GM12873 (cell line): ENCODE measurements around the gene HIPK4.

Source experiments
- TF ChIP-seq, protein P1 (sequence below): IDR thresholded peaks from 2 replicates; pipeline ENCODE4 v1.5.1; 2012; ENCODE audit warnings: low read depth, mild to moderate bottlenecking, moderate library complexity, low read length, control low read depth; ENCODE audit not compliant: insufficient read depth; ENCODE audit errors: missing control alignments

HIPK4 gene

GRCh38 chr19:40339018-40339728 is 50.8 kb downstream of the HIPK4 start:
- TF ChIP-seq, protein P1, sequence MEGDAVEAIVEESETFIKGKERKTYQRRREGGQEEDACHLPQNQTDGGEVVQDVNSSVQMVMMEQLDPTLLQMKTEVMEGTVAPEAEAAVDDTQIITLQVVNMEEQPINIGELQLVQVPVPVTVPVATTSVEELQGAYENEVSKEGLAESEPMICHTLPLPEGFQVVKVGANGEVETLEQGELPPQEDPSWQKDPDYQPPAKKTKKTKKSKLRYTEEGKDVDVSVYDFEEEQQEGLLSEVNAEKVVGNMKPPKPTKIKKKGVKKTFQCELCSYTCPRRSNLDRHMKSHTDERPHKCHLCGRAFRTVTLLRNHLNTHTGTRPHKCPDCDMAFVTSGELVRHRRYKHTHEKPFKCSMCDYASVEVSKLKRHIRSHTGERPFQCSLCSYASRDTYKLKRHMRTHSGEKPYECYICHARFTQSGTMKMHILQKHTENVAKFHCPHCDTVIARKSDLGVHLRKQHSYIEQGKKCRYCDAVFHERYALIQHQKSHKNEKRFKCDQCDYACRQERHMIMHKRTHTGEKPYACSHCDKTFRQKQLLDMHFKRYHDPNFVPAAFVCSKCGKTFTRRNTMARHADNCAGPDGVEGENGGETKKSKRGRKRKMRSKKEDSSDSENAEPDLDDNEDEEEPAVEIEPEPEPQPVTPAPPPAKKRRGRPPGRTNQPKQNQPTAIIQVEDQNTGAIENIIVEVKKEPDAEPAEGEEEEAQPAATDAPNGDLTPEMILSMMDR = no peak

DNA sequence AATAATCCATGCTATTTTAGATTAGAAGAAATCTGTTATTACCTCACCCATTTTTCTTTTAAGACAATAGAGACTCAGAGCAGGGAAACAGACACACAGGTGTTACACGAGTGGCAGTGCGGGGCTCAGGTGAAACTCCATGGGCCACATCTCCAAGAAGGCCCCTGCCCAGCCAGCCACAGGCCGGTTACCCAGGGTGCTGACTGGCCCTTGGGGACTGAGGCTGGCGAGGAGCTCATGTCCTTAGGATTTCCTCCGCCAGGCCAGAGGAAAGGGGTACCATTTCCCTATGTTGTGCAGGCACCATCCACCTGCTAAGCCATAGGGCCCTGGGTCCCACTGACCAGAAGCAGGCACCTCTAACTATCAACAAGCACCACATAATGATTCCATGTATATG is 52.4 kb downstream of the HIPK4 start:
- TF ChIP-seq, protein P1 = no peak

DNA sequence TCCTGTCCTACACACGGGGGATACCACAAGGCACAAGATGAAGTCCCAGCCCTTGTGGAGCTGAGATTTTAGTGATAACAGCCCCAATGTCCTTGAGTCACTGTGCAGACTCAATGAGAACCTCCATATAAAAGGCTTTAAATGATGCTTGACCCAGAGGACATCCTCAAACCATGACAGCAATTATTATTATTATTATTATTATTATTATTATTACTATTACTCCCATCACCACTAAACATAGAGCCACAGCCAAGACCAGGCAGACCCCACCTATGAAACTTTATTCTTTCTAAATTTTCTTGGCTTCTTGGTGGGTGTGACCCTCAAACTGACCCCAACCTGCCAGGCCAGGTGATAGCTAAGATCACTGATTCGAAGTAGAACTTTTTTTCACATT is 52.9 kb downstream of the HIPK4 start:
- TF ChIP-seq, protein P1 = no peak

- TF ChIP-seq, protein P1 = no peak
Observed at GRCh38 chr19:40336601-40336900, 53.4 kb downstream of the HIPK4 start.

DNA sequence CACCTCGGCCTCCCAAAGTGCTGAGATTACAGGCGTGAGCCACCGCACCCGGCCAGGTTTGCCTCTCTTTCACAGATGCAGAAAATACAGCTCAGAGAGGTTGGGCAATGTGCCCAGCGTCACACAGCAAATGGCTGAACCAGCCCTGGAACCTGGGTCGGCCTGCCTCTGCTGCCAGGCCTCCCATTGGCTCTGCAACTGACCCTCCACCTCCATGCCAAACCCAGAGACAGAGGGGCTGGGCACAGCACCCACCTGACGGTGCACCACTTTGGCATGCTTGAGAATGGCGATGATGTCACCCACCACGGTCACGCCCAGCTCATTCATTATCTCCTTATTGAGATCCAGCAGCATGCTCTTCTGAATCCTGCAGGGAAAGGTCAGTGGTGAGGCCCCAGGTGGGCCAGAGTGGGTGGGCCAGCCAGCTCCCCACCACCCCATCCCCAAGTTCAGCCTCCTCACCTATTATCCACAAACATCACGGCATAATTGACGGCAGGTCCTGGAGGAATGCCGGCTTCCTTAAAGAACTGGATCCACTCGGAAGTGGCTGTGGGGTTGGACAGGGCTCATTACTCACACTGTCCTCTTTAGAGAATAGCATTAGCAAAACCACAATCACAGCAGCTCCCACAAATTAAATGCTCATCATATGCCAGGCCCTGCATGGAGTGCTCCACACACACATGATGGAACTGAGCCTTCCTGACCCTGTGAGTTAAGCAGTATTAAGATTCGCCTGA is 54.0 kb downstream of the HIPK4 start:
- TF ChIP-seq, protein P1 = no peak

- TF ChIP-seq, protein P1 = no peak
Observed at GRCh38 chr19:40335101-40335500, 54.9 kb downstream of the HIPK4 start.

- TF ChIP-seq, protein P1 = no peak
Observed at GRCh38 chr19:40332669-40333068, 57.3 kb downstream of the HIPK4 start.
